Keratinocyte (primary cell): ENCODE measurements around the gene DDX54. TPM values are rescaled to one million over a fixed set of nuclear protein-coding genes. Genes with fewer than 3 reads are reported as not detected.

Experiments used
- DNase-seq: peaks from one replicate; pipeline ENCODE4 v3.0.0-alpha.2; 2011; ENCODE audit warnings: low read depth, missing footprints, low spot score
- FAIRE-seq: peaks from 2 replicates; lab custom pipeline; 2011; peaks lifted over from hg19 to GRCh38; lab: Jason Lieb, UNC
- H2AFZ ChIP-seq: 2 replicates; pipeline ENCODE4 v1.6.0; 2012; ENCODE audit warnings: low read length, control low read depth, inconsistent platforms; ENCODE audit not compliant: control insufficient read depth
- H3K27ac ChIP-seq: 2 replicates; pipeline ENCODE4 v1.5.1; 2011; ENCODE audit warnings: low read length; ENCODE audit not compliant: control insufficient read depth, insufficient read depth
- H3K27me3 ChIP-seq: 3 replicates; pipeline ENCODE4 v1.6.0; 2011; ENCODE audit warnings: low read length; ENCODE audit not compliant: control insufficient read depth, insufficient read depth; ENCODE audit errors: extremely low read depth
- H3K36me3 ChIP-seq, 2 experiments: 2 replicates in 1 of 2; 3 replicates in 1 of 2; pipeline ENCODE4 v1.5.1; 2011; ENCODE audit warnings: low read length in 2 of 2, mild to moderate bottlenecking in 1 of 2; ENCODE audit not compliant: control insufficient read depth in 2 of 2, insufficient read depth in 2 of 2; ENCODE audit errors: extremely low read depth in 1 of 2
- H3K4me1 ChIP-seq: 3 replicates; pipeline ENCODE4 v1.5.1; 2011; ENCODE audit warnings: low read length; ENCODE audit not compliant: control insufficient read depth, insufficient read depth; ENCODE audit errors: extremely low read depth
- H3K4me2 ChIP-seq: 3 replicates; pipeline ENCODE4 v1.6.0; 2011; ENCODE audit warnings: low read depth, low read length; ENCODE audit not compliant: control insufficient read depth, insufficient read depth; ENCODE audit errors: extremely low read depth
- H3K4me3 ChIP-seq, 3 experiments: fragments of 200-600 bp in 1 of 3; sonication (generic) in 1 of 3; 2 replicates in 2 of 3; 3 replicates in 1 of 3; pipeline ENCODE4 v1.5.1; 2011 to 2016; ENCODE audit warnings: low read length in 3 of 3, mild to moderate bottlenecking in 3 of 3, control low read depth in 2 of 3, inconsistent platforms in 1 of 3, low read depth in 1 of 3, mixed read lengths in 1 of 3, mixed run types in 1 of 3, moderate library complexity in 1 of 3; ENCODE audit not compliant: control insufficient read depth in 2 of 3, insufficient read depth in 2 of 3; ENCODE audit errors: extremely low read depth in 1 of 3
- H3K79me2 ChIP-seq: 2 replicates; pipeline ENCODE4 v1.6.0; 2012; ENCODE audit warnings: low read length; ENCODE audit not compliant: control insufficient read depth, insufficient read depth
- H3K9ac ChIP-seq: 3 replicates; pipeline ENCODE4 v1.6.0; 2011; ENCODE audit warnings: low read length; ENCODE audit not compliant: control insufficient read depth, insufficient read depth; ENCODE audit errors: extremely low read depth
- H3K9me1 ChIP-seq: 3 replicates; pipeline ENCODE4 v1.6.0; 2011; ENCODE audit warnings: low read length; ENCODE audit not compliant: control insufficient read depth, insufficient read depth; ENCODE audit errors: extremely low read depth
- H3K9me3 ChIP-seq: 2 replicates; pipeline ENCODE4 v1.5.1; 2012; ENCODE audit warnings: low read depth, low read length; ENCODE audit not compliant: control insufficient read depth
- H4K20me1 ChIP-seq: 3 replicates; pipeline ENCODE4 v1.6.0; 2011; ENCODE audit warnings: low read length; ENCODE audit not compliant: control insufficient read depth, insufficient read depth; ENCODE audit errors: extremely low read depth
- CTCF ChIP-seq, 3 experiments: IDR thresholded peaks in 1 of 3; conservative IDR thresholded peaks in 1 of 3; optimal IDR thresholded peaks in 1 of 3; 2 replicates in 2 of 3; 3 replicates in 1 of 3; pipeline versions ENCODE3 to v1.5.1; 2011; ENCODE audit warnings: low read length in 3 of 3, mild to moderate bottlenecking in 3 of 3, moderate library complexity in 2 of 3, control low read depth in 1 of 3, inconsistent platforms in 1 of 3; ENCODE audit not compliant: insufficient read depth in 2 of 3; ENCODE audit errors: extremely low read depth in 1 of 3
- EZH2 ChIP-seq: IDR thresholded peaks from one replicate; pipeline ENCODE4 v1.6.1; 2012; ENCODE audit warnings: inconsistent platforms, mild to moderate bottlenecking, low read length, moderate library complexity
- dilution Hi-C: fragments of 300-500 bp; cut with MboI; formaldehyde crosslinking; loops from one replicate; pipeline ENCODE4 v1.7.0; 2020; ENCODE audit warnings: low sequenced_read_pairs; ENCODE audit not compliant: extremely low pct_ligation_motif_present
- polyA plus RNA-seq, 5 experiments: library from polyadenylated mRNA; depleted of rRNA in 3 of 5; stranded (reverse) in 3 of 5; stranded (forward) in 1 of 5; unstranded in 1 of 5; fragments of >200 nt; gene quantifications; 1 replicate in 1 of 5; 2 replicates in 3 of 5; 3 replicates in 1 of 5; pipeline versions ENCODE4 v1.2.1 to v1.2.3, GENCODE V29; 2011 to 2012; ENCODE audit warnings: missing spikeins in 2 of 5, low read depth in 1 of 5, low replicate concordance in 1 of 5

DDX54 gene
- polyA plus RNA-seq, 1 donor (not counting 4 experiments of a cell fraction or from before 2014, with no cell fraction given): 44.6 TPM

- no peaks in the 10 kb centered on the region for H3K9me1 ChIP-seq
- dilution Hi-C loops: loop anchor here (25.0 kb wide), 1 partner anchor 93 kb away; the partner anchor contains the start of gene DTX1
- FAIRE-seq: no peak
These were observed 29.6 kb downstream of the DDX54 start for GRCh38 chr12:113155646-113156045.

GRCh38 chr12:113155060-113155459 is 30.2 kb downstream of the DDX54 start:
- Histone ChIP-seq H4K20me1 (no peaks in the 10 kb centered on the region), H3K27ac (no peak overlapping the region), H3K79me2 (no peaks in the 10 kb centered on the region), H3K36me3 (peaks cover 8 to 11% of the 10 kb centered on the region in 2 experiments), H3K4me1 (peaks cover 9% of the 10 kb centered on the region), H3K9me3 (no peaks in the 10 kb centered on the region), H3K4me3 (no peak overlapping the region), H3K9me1 (no peaks in the 10 kb centered on the region), H3K9ac (no peak overlapping the region), H3K27me3 (peaks cover 17% of the 10 kb centered on the region), H3K4me2 (no peak overlapping the region), H2AFZ (no peak overlapping the region)
- no peak for TF ChIP-seq EZH2
- no peak for TF ChIP-seq CTCF (optimal IDR thresholded peaks at IDR 0.05 in 1 of 3, IDR thresholded peaks at IDR 0.05 in 1 of 3, conservative IDR thresholded peaks at IDR 0.05 in 1 of 3; ENCODE audit: extremely low read depth in 1 of 3, insufficient read depth in 2 of 3, low read length in 3 of 3)
- no peak for DNase-seq
- dilution Hi-C loops: loop anchor here (25.0 kb wide), 1 partner anchor 93 kb away; the partner anchor contains the start of gene DTX1
- FAIRE-seq: no peak

More at GRCh38 chr12:113155646-113156045, 29.6 kb downstream of the DDX54 start:
- H3K27me3 ChIP-seq: peaks cover 17% of the 10 kb centered on the region
- H3K9ac ChIP-seq: no peak overlapping the region
- H3K4me2 ChIP-seq: no peak overlapping the region
- peaks cover 11% of the 10 kb centered on the region for H3K4me1 ChIP-seq
- H3K27ac ChIP-seq: no peak overlapping the region
- H3K9me3 ChIP-seq: no peaks in the 10 kb centered on the region
- TF ChIP-seq CTCF (optimal IDR thresholded peaks at IDR 0.05 in 1 of 3, IDR thresholded peaks at IDR 0.05 in 1 of 3, conservative IDR thresholded peaks at IDR 0.05 in 1 of 3; ENCODE audit: extremely low read depth in 1 of 3, insufficient read depth in 2 of 3, low read length in 3 of 3) (no peak), EZH2 (no peak)
- H4K20me1 ChIP-seq: no peaks in the 10 kb centered on the region
- H3K79me2 ChIP-seq: no peaks in the 10 kb centered on the region
- H3K4me3 ChIP-seq: no peak overlapping the region
- no peak for DNase-seq
- no peak overlapping the region for H2AFZ ChIP-seq
- peaks cover 11 to 14% of the 10 kb centered on the region in 2 experiments for H3K36me3 ChIP-seq
